Transverse colon (tissue), 4 donors: Measurements from ENCODE around the gene GLRA1. TPM values are rescaled to one million over a fixed set of nuclear protein-coding genes. Genes with fewer than 3 reads are reported as not detected.

ENCODE experiments used
- DNase-seq: peaks from one replicate; pipeline ENCODE4 v3.0.0-alpha.2; 2019
- H3K27ac ChIP-seq, 4 donors: fragments of 200-600 bp; sonication (generic); 2 replicates each; pipeline ENCODE4 v1.5.1; 2016 to 2018; ENCODE audit warnings: inconsistent platforms in 4 of 4
- H3K27me3 ChIP-seq: fragments of 200-600 bp; sonication (generic); 2 replicates; pipeline ENCODE4 v1.5.1; 2017; ENCODE audit warnings: inconsistent platforms
- H3K36me3 ChIP-seq, 4 donors: fragments of 200-600 bp; sonication (generic); 2 replicates each; pipeline ENCODE4 v1.5.1; 2017 to 2019; ENCODE audit warnings: inconsistent platforms in 4 of 4
- H3K4me1 ChIP-seq, 4 donors: fragments of 200-600 bp; sonication (generic); 2 replicates each; pipeline ENCODE4 v1.5.1; 2017 to 2020; ENCODE audit warnings: inconsistent platforms in 4 of 4
- H3K4me3 ChIP-seq, 4 donors: fragments of 200-600 bp; sonication (generic); 1 replicate in 1 of 4; 2 replicates in 3 of 4; pipeline versions ENCODE4 v1.5.1 to v1.6.1; 2017 to 2019; ENCODE audit warnings: inconsistent platforms in 4 of 4
- H3K9me3 ChIP-seq, 2 donors: fragments of 200-600 bp; sonication (generic); 2 replicates each; pipeline ENCODE4 v1.5.1; 2017 to 2019; ENCODE audit warnings: inconsistent platforms in 2 of 2
- CTCF ChIP-seq, 5 experiments: fragments of 200-600 bp in 3 of 5; fragments of 450-650 bp in 2 of 5; sonication (generic) in 3 of 5; IDR thresholded peaks; 1 replicate in 2 of 5; 2 replicates in 3 of 5; pipeline ENCODE4 v1.5.1; 2016 to 2017; ENCODE audit warnings: antibody characterized with exemption in 5 of 5, inconsistent platforms in 3 of 5, mild to moderate bottlenecking in 2 of 5, moderate library complexity in 1 of 5
- EP300 ChIP-seq: sonication (generic); formaldehyde crosslinking; IDR thresholded peaks from one replicate; pipeline ENCODE4 v1.6.1; 2017; ENCODE audit warnings: antibody characterized with exemption, low read depth
- POLR2A ChIP-seq: fragments of 450-650 bp; IDR thresholded peaks from one replicate; pipeline ENCODE4 v1.6.1; 2016; ENCODE audit warnings: antibody characterized with exemption, mild to moderate bottlenecking, moderate library complexity
- POLR2AphosphoS5 ChIP-seq, 3 donors: sonication (generic); formaldehyde crosslinking; IDR thresholded peaks; one replicate each; pipeline ENCODE4 v1.6.1; 2016; ENCODE audit warnings: antibody characterized with exemption in 3 of 3
- WGBS, 2 donors: methylation state at CpG; one replicate each; pipeline ENCODE4 v1.1.5; 2018; ENCODE audit warnings: low coverage in 1 of 2; 5-methylcytosine and 5-hydroxymethylcytosine counted together
- in situ Hi-C, 4 donors: fragments of 200-750 bp; cut with MboI; loops; one replicate each; pipeline versions ENCODE4 v1.15.0 to v1.15.1; 2017; ENCODE audit warnings: low sequenced_read_pairs in 3 of 4, low pct_ligation_motif_present in 1 of 4, low pct_unique_long_range_greater_than_20kb in 1 of 4
- intact Hi-C: fragments of 100-400 bp; cut with DNase I; formaldehyde crosslinking; loops from one replicate; pipeline ENCODE4 v1.15.1; 2023; ENCODE audit warnings: low total_unique reads
- total RNA-seq, 4 donors: library from RNA; depleted of rRNA; stranded (reverse); fragments of >200 nt; gene quantifications; one replicate each; pipeline ENCODE4 v1.1.0, GENCODE V29; 2016

Gene GLRA1
- total RNA-seq, 4 donors from 2014 or later = not detected

GRCh38 chr5:151900891-151901290 lies 23.8 kb downstream of the GLRA1 start:
- intact Hi-C loops (no loop called here), in situ Hi-C loops (no loop called here)
- Histone ChIP-seq H3K27ac (no peak overlapping the region), H3K4me1 (no peaks in the 10 kb centered on the region), H3K27me3 (no peaks in the 10 kb centered on the region), H3K9me3 (no peaks in the 10 kb centered on the region), H3K36me3 (no peaks in the 10 kb centered on the region), H3K4me3 (no peak overlapping the region)
- DNase-seq = no peak
- WGBS, 2 donors = 64 to 66% methylated on average over 3 of the region's 3 CpGs
- TF ChIP-seq POLR2A = no peak
- TF ChIP-seq EP300 = no peak
- TF ChIP-seq CTCF (IDR thresholded peaks at IDR 0.05) = no peak
- no peak for TF ChIP-seq POLR2AphosphoS5 (IDR thresholded peaks at IDR 0.05)

- TF ChIP-seq CTCF (IDR thresholded peaks at IDR 0.05) = no peak
- no peak for TF ChIP-seq EP300
- TF ChIP-seq POLR2AphosphoS5 (IDR thresholded peaks at IDR 0.05) = no peak
- no peak for TF ChIP-seq POLR2A
- H3K36me3 ChIP-seq = no peaks in the 10 kb centered on the region
- no peaks in the 10 kb centered on the region for H3K27me3 ChIP-seq
- intact Hi-C loops (no loop called here), in situ Hi-C loops (no loop called here)
- no peaks in the 10 kb centered on the region for H3K9me3 ChIP-seq
- H3K4me1 ChIP-seq = no peaks in the 10 kb centered on the region
- no peak overlapping the region for H3K27ac ChIP-seq
- DNase-seq = no peak
- no peak overlapping the region for H3K4me3 ChIP-seq
- WGBS, 2 donors = 50 to 56% methylated on average over 2 of the region's 2 CpGs
Measured at GRCh38 chr5:151899399-151899798, 25.3 kb downstream of the GLRA1 start.

GRCh38 chr5:151897896-151898295 lies 26.8 kb downstream of the GLRA1 start:
- intact Hi-C loops = no loop called here
- no peak overlapping the region for H3K27ac ChIP-seq
- TF ChIP-seq POLR2AphosphoS5 (IDR thresholded peaks at IDR 0.05) = no peak
- TF ChIP-seq EP300 = no peak
- no peak for TF ChIP-seq CTCF (IDR thresholded peaks at IDR 0.05)
- no peaks in the 10 kb centered on the region for H3K4me1 ChIP-seq
- WGBS, 2 donors = 20 to 89% methylated on average over 1 of the region's 1 CpG
- no peak overlapping the region for H3K4me3 ChIP-seq
- DNase-seq = no peak
- no peaks in the 10 kb centered on the region for H3K27me3 ChIP-seq
- H3K9me3 ChIP-seq = no peaks in the 10 kb centered on the region
- H3K36me3 ChIP-seq = no peaks in the 10 kb centered on the region
- in situ Hi-C loops = no loop called here

GRCh38 chr5:151897020-151897552 lies 27.6 kb downstream of the GLRA1 start:
- 40 to 100% methylated on average over 1 to 2 of the region's 2 CpGs for WGBS, 2 donors
- no peak overlapping the region for H3K27ac ChIP-seq
- H3K36me3 ChIP-seq = no peaks in the 10 kb centered on the region
- in situ Hi-C loops (no loop called here), intact Hi-C loops (no loop called here)
- H3K4me3 ChIP-seq = no peak overlapping the region
- no peaks in the 10 kb centered on the region for H3K9me3 ChIP-seq
- no peaks in the 10 kb centered on the region for H3K27me3 ChIP-seq
- no peak for DNase-seq
- H3K4me1 ChIP-seq = no peaks in the 10 kb centered on the region
- TF ChIP-seq POLR2AphosphoS5 (IDR thresholded peaks at IDR 0.05) (no peak), POLR2A (no peak), CTCF (IDR thresholded peaks at IDR 0.05) (no peak), EP300 (no peak)
